ELR (cell line): ENCODE data around the gene PKIB.
"Not testable (repeated sequence)": the region's sequence is repeated elsewhere in the genome, so short reads cannot be mapped to it uniquely, and the experiment has no call there.

ENCODE experiments used
- DNase-seq: peaks from one replicate; pipeline ENCODE4 v3.0.0-alpha.2; 2015; ENCODE audit warnings: low read depth

The PKIB gene

GRCh38 chr6:122712093-122712447, 101.9 kb downstream of the PKIB start:
- DNase-seq, result no peak

GRCh38 chr6:122712448-122713137, 102.4 kb downstream of the PKIB start:
- DNase-seq, result peak; percentile 37

- peak; percentile 18 for DNase-seq
Measured at GRCh38 chr6:122713138-122713537, 102.9 kb downstream of the PKIB start.

GRCh38 chr6:122714059-122714458, 103.9 kb downstream of the PKIB start:
- DNase-seq, result no peak

- peak; percentile 39 for DNase-seq
Measured at GRCh38 chr6:122715725-122716124, 105.5 kb downstream of the PKIB start.

GRCh38 chr6:122717350-122717749, 107.1 kb downstream of the PKIB start:
- peak; percentile 39 for DNase-seq

- DNase-seq, result no peak
Measured at GRCh38 chr6:122718616-122719015, 108.4 kb downstream of the PKIB start.

- no peak for DNase-seq
Measured at GRCh38 chr6:122719176-122719575, 109.0 kb downstream of the PKIB start.

- peak; percentile 74 for DNase-seq
Measured at GRCh38 chr6:122722746-122723145, 112.5 kb downstream of the PKIB start.

GRCh38 chr6:122726649-122727048, 116.4 kb downstream of the PKIB start:
- peak; percentile 60 for DNase-seq

- no peak for DNase-seq
Measured at GRCh38 chr6:122727244-122727643, 117.0 kb downstream of the PKIB start.

- DNase-seq, result no peak
Measured at GRCh38 chr6:122730334-122730733, 120.1 kb downstream of the PKIB start.

- DNase-seq, result peak; percentile 61
Measured at GRCh38 chr6:122730775-122731386, 120.7 kb downstream of the PKIB start.

- DNase-seq, result no peak
Measured at GRCh38 chr6:122733259-122733658, 123.1 kb downstream of the PKIB start.

- DNase-seq, result no peak
Measured at GRCh38 chr6:122734529-122735395, 124.6 kb downstream of the PKIB start.

GRCh38 chr6:122735582-122735981, 125.4 kb downstream of the PKIB start:
- no peak for DNase-seq

GRCh38 chr6:122736163-122736562, 126.0 kb downstream of the PKIB start:
- DNase-seq, result no peak

GRCh38 chr6:122736616-122737015, 126.4 kb downstream of the PKIB start:
- DNase-seq, result no peak

- no peak for DNase-seq
Measured at GRCh38 chr6:122740091-122740490, 129.9 kb downstream of the PKIB start.

GRCh38 chr6:122740936-122741335, 130.7 kb downstream of the PKIB start:
- no peak for DNase-seq

- not testable (repeated sequence) for DNase-seq
Measured at GRCh38 chr6:122744247-122744646, 134.0 kb downstream of the PKIB start.

- not testable (repeated sequence) for DNase-seq
Measured at GRCh38 chr6:122744856-122745255, 134.7 kb downstream of the PKIB start.

GRCh38 chr6:122746688-122747087, 136.5 kb downstream of the PKIB start:
- no peak for DNase-seq
